Stimulated activated naive B cell treated with anti-CD40 and anti-IgM and Interleukin-4, amounts not matched to agents 10 μg/mL and 1 μg/mL and 100 μg/mL, for 72 hours (primary cell): Measurements from ENCODE around the gene PINLYP.
"Not testable (repeated sequence)": the region's sequence is repeated elsewhere in the genome, so short reads cannot be mapped to it uniquely, and the experiment has no call there.

Experiments used
- ATAC-seq, 2 donors: fragments of 150-1000 bp; cut with Tn5 transposase; replicated peaks; 2 replicates each; pipeline ENCODE4 v1.10.0; 2021; ENCODE audit warnings: moderate library complexity in 1 of 2
- DNase-seq: peaks from one replicate; pipeline ENCODE4 v3.0.0; 2021
- H3K27ac Mint-ChIP-seq: one replicate; pipeline ENCODE4 v1.8.0; 2022; ENCODE audit warnings: mild to moderate bottlenecking, mixed read lengths
- H3K27me3 Mint-ChIP-seq, 2 donors: one replicate each; pipeline ENCODE4 v1.8.0; 2022; ENCODE audit warnings: mixed read lengths in 2 of 2
- H3K36me3 Mint-ChIP-seq, 2 donors: one replicate each; pipeline ENCODE4 v1.8.0; 2022; ENCODE audit warnings: mixed read lengths in 2 of 2, mild to moderate bottlenecking in 1 of 2
- H3K4me1 Mint-ChIP-seq, 2 donors: one replicate each; pipeline ENCODE4 v1.8.0; 2022; ENCODE audit warnings: mixed read lengths in 2 of 2, mild to moderate bottlenecking in 1 of 2
- H3K4me3 Mint-ChIP-seq, 2 donors: one replicate each; pipeline ENCODE4 v1.8.0; 2022; ENCODE audit warnings: mild to moderate bottlenecking in 2 of 2, mixed read lengths in 2 of 2, moderate library complexity in 1 of 2
- H3K9me3 Mint-ChIP-seq, 2 donors: one replicate each; pipeline ENCODE4 v1.8.0; 2022; ENCODE audit warnings: mixed read lengths in 2 of 2, mild to moderate bottlenecking in 1 of 2

PINLYP gene

DNA sequence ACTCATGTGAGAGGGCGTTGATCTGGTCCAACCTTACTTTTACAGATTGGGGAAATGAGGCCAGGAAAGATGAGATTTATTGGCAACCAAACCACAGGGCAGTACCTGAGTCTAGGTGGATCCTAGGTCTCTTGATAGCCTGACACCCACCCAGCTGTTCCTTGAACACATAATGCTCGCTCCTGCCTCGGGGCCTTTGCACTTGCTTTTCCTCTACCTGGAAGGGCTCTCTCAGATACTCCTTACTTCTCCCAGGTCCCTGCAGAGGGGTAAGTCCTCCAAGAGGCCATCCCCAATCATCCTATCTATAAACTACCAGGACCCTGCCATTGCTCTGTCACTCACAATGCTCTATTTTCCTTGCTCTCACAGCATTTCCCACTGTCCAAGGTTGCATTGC, 35.2 kb upstream of the PINLYP start:
- no peak overlapping the region for H3K4me3 Mint-ChIP-seq

DNA sequence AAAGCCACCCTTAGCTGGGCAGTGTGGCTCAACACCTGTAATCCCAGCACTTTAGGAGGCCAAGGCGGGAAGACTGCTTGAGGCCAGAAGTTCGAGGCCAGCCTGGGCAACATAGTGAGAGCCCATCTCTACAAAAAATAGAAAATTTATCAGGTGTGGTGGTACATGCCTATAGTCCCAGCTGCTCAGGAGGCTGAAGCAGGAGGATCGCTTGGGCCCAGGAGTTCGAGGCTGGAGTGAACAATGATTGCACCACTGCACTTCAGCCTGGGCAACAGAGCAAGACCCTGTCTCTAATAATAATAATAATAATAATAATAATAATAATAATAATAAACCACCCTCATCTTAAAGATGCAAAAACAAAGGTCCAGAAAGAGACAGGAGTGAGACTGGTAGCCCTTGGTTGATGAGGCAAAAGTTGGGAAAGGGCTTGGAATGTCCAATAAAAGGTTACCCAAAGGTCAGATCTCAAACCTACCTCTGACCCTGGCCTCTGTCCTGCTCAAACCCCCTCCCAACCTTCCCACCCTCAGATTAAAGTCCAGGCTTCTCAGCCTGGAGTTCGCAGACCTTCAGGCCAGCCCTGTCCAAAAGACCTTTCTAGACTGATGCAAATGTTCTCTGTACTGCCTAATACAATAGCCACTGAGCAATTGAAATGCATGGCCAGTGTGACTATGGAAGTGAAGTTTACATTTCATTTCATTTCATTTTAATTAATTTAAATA, 33.5 kb upstream of the PINLYP start:
- no peak overlapping the region for H3K27ac Mint-ChIP-seq
- H3K36me3 Mint-ChIP-seq: peaks cover 57 to 74% of the 10 kb centered on the region in 2 donors
- ATAC-seq: no peak

More for the DNA sequence above, 35.2 kb upstream of the PINLYP start:
- peaks cover 2 to 3% of the 10 kb centered on the region in 2 donors for H3K4me1 Mint-ChIP-seq
- H3K27me3 Mint-ChIP-seq: no peaks in the 10 kb centered on the region
- H3K9me3 Mint-ChIP-seq: peaks cover 5% of the 10 kb centered on the region in 2 donors
- DNase-seq (no peak), ATAC-seq (no peak)
- H3K36me3 Mint-ChIP-seq: peaks cover 58 to 80% of the 10 kb centered on the region in 2 donors
- H3K27ac Mint-ChIP-seq: no peak overlapping the region

DNA sequence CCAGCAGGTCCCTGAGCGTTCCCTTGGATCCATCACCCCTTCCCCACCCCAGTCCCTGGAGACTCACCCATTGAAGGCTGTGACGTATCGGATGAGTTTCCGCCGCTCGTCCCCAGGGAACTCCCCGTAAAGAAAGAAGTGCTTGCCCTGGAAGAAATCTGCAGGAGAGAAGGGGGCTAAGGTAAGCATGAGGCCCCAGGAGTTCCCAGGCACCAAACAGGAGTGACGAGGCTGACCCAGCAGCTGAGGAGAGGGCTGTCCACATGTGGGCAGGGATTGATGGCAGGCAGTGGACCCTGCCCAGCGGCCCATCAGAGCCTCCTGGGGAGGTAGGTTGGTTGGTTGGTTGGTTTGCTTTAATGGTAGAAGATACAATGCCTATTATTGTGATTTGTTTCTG, 31.5 kb upstream of the PINLYP start:
- no peak for DNase-seq
- H3K4me1 Mint-ChIP-seq: no peaks in the 10 kb centered on the region
- no peak for ATAC-seq
- H3K27me3 Mint-ChIP-seq: no peaks in the 10 kb centered on the region
- no peak overlapping the region for H3K4me3 Mint-ChIP-seq
- peaks cover 46 to 63% of the 10 kb centered on the region in 2 donors for H3K36me3 Mint-ChIP-seq
- no peak overlapping the region for H3K27ac Mint-ChIP-seq
- peaks cover 3% of the 10 kb centered on the region in 2 donors for H3K9me3 Mint-ChIP-seq

More for the DNA sequence above, 33.5 kb upstream of the PINLYP start:
- Mint-ChIP-seq H3K4me3 (no peak overlapping the region), H3K27me3 (no peaks in the 10 kb centered on the region), H3K4me1 (no peaks in the 10 kb centered on the region), H3K9me3 (peaks cover 4 to 5% of the 10 kb centered on the region in 2 donors)
- no peak for DNase-seq

DNA sequence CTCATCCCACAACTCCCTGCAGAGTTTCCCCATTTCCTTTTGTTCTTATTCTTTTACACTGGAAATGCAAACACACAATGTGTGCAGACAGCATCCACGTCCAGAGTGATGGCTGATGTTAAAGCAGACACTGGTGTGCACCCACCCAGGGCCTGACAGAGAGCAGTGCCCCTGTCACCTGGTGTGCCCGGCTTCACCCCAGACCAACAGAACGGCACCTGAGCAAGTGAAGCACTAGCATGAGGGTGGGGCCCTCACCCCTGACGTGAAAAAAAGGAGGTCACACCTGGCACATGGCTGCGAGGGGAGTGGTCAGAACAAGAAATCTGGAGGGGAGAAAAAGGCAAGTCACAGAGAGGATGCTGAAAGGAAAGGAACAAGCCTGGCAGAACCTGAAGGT, 30.3 kb upstream of the PINLYP start:
- H3K27me3 Mint-ChIP-seq: no peaks in the 10 kb centered on the region
- H3K27ac Mint-ChIP-seq: peak overlapping the region; percentile 42
- ATAC-seq (no peak), DNase-seq (no peak)
- H3K4me1 Mint-ChIP-seq: no peaks in the 10 kb centered on the region
- H3K36me3 Mint-ChIP-seq: peaks cover 45 to 58% of the 10 kb centered on the region in 2 donors
- H3K4me3 Mint-ChIP-seq: no peak overlapping the region
- no peaks in the 10 kb centered on the region for H3K9me3 Mint-ChIP-seq

DNA sequence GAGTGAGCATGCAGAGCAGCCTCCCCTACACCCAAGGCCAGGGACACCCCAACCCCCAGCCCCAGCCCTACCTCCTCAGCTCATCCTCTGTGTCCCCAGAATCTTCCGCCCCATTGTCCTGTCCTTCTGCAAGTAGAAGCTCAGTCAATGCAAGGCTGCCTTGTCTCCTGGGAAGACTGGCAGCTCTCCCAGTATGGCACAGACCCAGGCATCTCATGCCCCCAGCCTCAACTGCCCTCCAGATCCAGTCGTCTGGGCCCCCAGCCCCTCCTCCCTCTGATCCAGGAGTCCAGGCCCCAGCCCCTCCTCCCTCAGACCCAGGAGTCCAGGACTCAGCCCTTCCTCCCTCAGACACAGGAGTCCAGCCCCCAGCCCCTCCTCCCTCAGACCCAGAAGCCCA, 29.6 kb upstream of the PINLYP start:
- no peak for DNase-seq
- Mint-ChIP-seq H3K27ac (no peak overlapping the region), H3K4me3 (no peak overlapping the region), H3K9me3 (no peaks in the 10 kb centered on the region), H3K27me3 (no peaks in the 10 kb centered on the region), H3K36me3 (peaks cover 46 to 59% of the 10 kb centered on the region in 2 donors), H3K4me1 (no peaks in the 10 kb centered on the region)
- ATAC-seq: no peak

DNA sequence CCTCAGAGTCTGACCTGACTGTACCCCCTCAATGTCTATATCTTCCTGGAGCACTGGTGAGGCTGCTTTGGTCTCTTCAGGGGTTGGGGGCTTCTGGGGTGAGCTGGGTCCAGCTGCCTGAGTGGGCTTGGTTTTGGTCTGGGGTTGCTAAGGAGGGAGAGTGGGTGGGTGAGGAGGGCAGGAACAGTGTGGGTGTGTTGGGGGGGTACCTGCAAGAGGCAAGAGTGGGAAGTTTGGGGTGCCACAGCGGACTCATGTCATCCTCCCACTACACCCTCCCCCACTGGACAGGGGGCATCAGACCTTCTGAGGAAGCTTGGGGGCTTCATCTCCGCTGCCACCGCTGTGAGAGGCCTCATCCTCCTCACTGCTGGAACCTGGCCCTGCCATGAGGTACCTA, 29.0 kb upstream of the PINLYP start:
- Mint-ChIP-seq H3K27me3 (no peaks in the 10 kb centered on the region), H3K4me1 (peaks cover 0 to under 1% of the 10 kb centered on the region in 2 donors), H3K36me3 (peaks cover 49 to 61% of the 10 kb centered on the region in 2 donors), H3K9me3 (no peaks in the 10 kb centered on the region), H3K27ac (no peak overlapping the region), H3K4me3 (no peak overlapping the region)
- no peak for ATAC-seq
- DNase-seq: no peak

DNA sequence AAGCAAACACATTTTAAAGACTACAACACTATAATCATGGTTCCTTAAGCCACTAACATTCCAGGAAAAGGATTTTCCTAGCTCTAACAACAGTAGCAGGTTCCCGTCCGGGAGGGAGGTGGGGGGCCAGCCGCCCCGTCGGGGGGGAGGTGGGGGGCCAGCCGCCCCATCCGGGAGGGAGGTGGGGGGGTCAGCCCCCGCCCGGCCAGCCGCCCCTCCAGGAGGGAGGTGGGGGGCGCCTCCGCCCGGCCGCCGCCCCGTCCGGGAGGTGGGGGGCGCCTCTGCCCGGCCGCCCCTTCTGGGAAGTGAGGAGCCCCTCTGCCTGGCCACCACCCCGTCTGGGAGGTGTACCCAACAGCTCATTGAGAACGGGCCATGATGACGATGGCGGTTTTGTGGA, 27.7 kb upstream of the PINLYP start:
- H3K4me1 Mint-ChIP-seq, H3K27me3 Mint-ChIP-seq, ATAC-seq, H3K4me3 Mint-ChIP-seq, H3K9me3 Mint-ChIP-seq, H3K27ac Mint-ChIP-seq, DNase-seq: not testable (repeated sequence)
- peaks cover 47 to 64% of the 10 kb centered on the region in 2 donors for H3K36me3 Mint-ChIP-seq

DNA sequence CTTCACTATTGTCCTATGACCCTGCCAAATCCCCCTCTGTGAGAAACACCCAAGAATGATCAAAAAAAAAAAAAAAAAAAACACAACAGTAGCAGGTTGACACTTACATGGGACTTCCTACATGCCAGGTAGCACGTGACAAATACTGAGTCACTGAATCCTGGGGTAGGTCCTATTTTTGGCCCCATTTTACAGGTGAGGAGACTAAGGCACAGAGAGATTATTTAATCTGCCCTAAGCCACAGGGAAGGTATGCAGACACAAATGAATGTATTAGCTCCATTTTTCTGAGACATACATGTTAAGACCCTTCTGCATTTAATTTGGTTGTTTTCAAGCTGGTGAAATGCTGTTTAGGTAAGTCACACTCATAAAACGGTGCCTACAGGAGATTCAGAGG, 26.9 kb upstream of the PINLYP start:
- H3K27me3 Mint-ChIP-seq: no peaks in the 10 kb centered on the region
- ATAC-seq (no peak), DNase-seq (no peak)
- H3K36me3 Mint-ChIP-seq: peaks cover 46 to 61% of the 10 kb centered on the region in 2 donors
- H3K27ac Mint-ChIP-seq: no peak overlapping the region
- H3K4me1 Mint-ChIP-seq: peaks cover 0 to 2% of the 10 kb centered on the region in 2 donors
- no peak overlapping the region for H3K4me3 Mint-ChIP-seq
- H3K9me3 Mint-ChIP-seq: no peaks in the 10 kb centered on the region

DNA sequence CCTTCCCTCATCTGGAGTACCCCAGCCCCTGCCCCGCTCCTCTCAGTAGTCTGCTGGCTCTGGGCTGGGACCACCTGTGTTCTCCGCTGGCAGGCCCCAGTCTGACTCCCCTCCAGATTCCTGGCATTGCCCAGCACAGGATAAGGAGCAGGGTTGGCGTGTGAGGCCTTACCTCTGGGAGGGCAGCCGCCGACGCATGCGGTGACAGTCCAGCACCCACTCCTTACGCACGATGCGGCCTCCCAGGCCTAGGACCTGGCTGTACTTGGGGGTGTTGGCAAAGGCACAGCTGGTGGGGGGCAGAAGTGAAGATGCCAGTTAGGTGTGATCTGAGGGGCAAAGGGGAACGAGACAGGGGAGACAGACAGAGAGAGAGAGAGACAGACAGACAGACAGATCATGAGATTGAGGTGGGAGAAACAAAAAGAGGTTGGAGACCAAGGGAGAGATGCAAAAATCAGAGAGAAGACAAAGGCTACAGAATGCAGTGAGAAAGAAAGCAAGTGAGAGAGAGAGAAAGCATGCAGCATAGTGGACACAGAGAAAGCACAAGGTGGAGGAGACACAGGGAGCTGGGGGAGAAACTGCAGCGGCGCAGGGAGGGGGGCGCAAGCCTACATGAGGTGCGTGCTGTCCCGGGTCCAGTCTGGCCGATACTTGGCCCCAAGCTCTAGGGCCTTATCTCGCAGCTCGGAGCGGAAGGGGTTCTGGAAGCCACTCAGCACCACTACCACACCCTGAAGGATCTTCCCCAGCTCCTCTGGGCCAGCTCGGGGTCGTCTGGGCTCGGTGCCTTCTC, 24.0 kb upstream of the PINLYP start:
- Mint-ChIP-seq H3K4me3 (no peak overlapping the region), H3K36me3 (peaks cover 48 to 57% of the 10 kb centered on the region in 2 donors), H3K4me1 (peaks cover 8 to 9% of the 10 kb centered on the region in 2 donors), H3K9me3 (no peaks in the 10 kb centered on the region), H3K27me3 (no peaks in the 10 kb centered on the region), H3K27ac (peak overlapping the region; percentile 25)
- no peak for ATAC-seq
- DNase-seq: no peak

DNA sequence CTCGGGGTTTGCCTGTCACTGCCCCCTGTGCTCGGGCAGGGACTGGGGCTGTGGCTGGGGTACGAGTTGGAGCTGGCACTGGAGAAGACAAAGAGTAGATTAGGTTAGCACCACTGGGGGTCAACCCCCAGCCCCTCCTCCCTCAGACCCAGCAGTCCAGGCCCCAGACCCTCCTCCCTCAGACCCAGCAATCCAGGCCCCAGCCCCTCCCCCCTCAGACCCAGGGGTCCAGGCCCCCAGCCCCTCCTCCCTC, 23.5 kb upstream of the PINLYP start:
- Mint-ChIP-seq H3K27ac (peak overlapping the region; percentile 25), H3K4me3 (no peak overlapping the region), H3K4me1 (peaks cover 8 to 9% of the 10 kb centered on the region in 2 donors), H3K27me3 (no peaks in the 10 kb centered on the region), H3K9me3 (no peaks in the 10 kb centered on the region), H3K36me3 (peaks cover 48 to 57% of the 10 kb centered on the region in 2 donors)
- DNase-seq (no peak), ATAC-seq (no peak)

DNA sequence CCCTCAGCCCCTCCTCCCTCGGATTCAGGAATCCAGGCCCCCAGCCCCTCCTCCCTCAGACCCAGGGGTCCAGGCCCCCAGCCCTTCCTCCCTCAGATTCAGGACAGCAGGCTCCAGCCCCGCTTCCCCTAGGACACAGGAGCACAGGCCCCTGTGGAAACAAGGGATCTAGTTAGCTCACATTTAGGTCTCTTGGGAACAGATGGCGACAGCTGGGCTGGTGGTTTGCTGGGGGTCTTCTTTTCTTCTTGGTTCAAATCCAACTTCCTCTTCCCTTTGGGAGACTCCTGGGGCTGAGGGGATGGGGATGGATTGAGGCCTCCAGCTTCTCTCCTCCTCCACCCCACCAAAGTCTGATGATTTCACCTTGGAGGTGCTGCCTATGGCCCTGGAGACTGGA, 23.0 kb upstream of the PINLYP start:
- Mint-ChIP-seq H3K4me3 (no peak overlapping the region), H3K27ac (no peak overlapping the region), H3K27me3 (no peaks in the 10 kb centered on the region), H3K36me3 (peaks cover 48 to 57% of the 10 kb centered on the region in 2 donors), H3K9me3 (no peaks in the 10 kb centered on the region), H3K4me1 (peaks cover 8 to 9% of the 10 kb centered on the region in 2 donors)
- DNase-seq: no peak
- ATAC-seq: no peak

DNA sequence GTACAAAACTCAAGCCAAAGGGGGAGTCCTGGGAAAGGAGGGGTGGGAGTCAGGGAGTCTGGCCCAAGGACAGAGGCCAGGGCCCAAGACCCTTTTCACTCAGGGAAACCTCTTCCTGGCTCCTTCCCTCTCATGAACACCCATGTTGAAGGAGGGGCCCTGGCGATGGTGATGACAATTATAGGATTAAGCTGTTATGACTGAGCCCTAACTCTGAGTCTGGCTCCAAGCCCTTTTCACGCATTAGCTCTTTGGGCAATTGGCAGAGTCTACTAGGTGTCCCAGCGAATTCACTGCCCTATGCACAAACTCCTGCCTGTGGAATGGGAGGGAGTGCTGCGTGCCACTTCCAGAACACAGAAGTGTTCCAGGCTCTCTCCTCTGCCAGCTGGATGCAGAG, 21.9 kb upstream of the PINLYP start:
- no peaks in the 10 kb centered on the region for H3K27me3 Mint-ChIP-seq
- peaks cover 48 to 53% of the 10 kb centered on the region in 2 donors for H3K36me3 Mint-ChIP-seq
- ATAC-seq (no peak), DNase-seq (no peak)
- peaks cover 8 to 9% of the 10 kb centered on the region in 2 donors for H3K4me1 Mint-ChIP-seq
- no peak overlapping the region for H3K27ac Mint-ChIP-seq
- H3K4me3 Mint-ChIP-seq: no peak overlapping the region
- no peaks in the 10 kb centered on the region for H3K9me3 Mint-ChIP-seq

DNA sequence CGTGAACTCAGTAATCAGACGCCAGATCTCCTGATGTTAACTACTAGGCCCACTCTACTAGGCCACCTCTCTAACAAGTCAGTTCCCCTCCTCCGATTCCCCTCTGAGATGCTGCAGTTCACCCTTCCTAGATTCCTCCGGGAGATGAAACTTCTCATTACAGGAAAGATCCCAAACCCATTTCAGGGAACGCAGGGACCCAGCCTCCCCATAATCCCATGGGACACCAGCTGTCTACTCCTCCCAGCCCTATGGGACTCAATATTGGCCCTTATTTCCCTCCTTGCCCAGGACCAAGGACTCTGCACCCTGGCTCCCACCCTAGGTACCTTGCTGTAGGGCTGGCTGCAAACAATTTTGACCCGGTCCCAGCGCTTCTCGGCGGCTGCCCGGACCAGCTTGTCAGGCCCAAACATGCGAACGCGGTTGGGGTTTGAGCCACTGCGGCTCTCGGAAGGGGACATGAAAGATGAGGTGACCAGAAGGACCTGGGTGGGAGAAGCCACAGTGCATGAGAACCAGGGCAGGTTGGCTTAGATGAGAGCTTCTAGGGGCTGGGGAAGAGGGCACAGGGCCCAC, 21.2 kb upstream of the PINLYP start:
- DNase-seq (no peak), ATAC-seq (no peak)
- H3K9me3 Mint-ChIP-seq: no peaks in the 10 kb centered on the region
- no peak overlapping the region for H3K4me3 Mint-ChIP-seq
- peaks cover 8 to 9% of the 10 kb centered on the region in 2 donors for H3K4me1 Mint-ChIP-seq
- H3K27me3 Mint-ChIP-seq: no peaks in the 10 kb centered on the region
- peaks cover 45 to 51% of the 10 kb centered on the region in 2 donors for H3K36me3 Mint-ChIP-seq
- H3K27ac Mint-ChIP-seq: no peak overlapping the region

DNA sequence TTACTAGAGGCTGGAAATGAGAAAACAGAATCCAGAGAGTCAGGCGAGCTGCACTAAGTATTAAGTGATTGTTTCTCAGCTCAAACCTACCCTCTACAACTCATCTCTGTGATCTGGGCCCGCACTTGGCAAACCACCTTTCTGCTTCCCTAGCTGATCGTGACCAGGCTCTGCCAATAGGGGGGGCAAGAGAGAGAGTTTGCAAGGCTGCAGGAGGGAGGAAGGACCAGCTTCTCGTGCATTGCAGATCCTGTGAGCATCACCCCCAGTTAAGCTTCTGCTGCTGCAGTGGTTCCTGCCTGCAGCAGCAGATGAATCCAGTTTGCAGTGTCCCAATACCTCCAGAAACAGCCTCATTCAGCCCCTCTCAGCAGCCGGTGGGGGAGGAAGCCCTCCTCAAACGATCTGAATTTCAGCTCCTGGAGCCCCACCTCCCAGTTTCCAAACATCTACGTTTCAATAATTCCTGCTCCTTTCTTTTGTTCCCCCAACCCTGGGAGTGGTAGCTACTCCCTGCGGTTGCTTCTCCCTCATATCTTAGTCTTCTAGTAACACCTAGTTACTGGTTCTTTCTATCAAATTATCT, 20.3 kb upstream of the PINLYP start:
- DNase-seq (peak; percentile 56), ATAC-seq (peak; percentile 86 to 88)
- Mint-ChIP-seq H3K27me3 (no peaks in the 10 kb centered on the region), H3K27ac (peak overlapping the region; percentile 47), H3K4me3 (no peak overlapping the region), H3K4me1 (peaks cover 11 to 12% of the 10 kb centered on the region in 2 donors), H3K36me3 (peaks cover 38 to 46% of the 10 kb centered on the region in 2 donors), H3K9me3 (no peaks in the 10 kb centered on the region)
